K562 (cell line): ENCODE data around the gene ZNF780A. TPM values are rescaled to one million over a fixed set of nuclear protein-coding genes. Genes with fewer than 3 reads are reported as not detected.

Source experiments
- ATF3 ChIP-seq, 2 experiments: fragments of 450-650 bp in 1 of 2; sonication (generic) in 1 of 2; formaldehyde crosslinking in 1 of 2; IDR thresholded peaks in 1 of 2; conservative IDR thresholded peaks in 1 of 2; 2 replicates each; pipeline versions ENCODE4 v1.6.1 to v1.8.1; 2016 to 2023; ENCODE audit warnings: mild to moderate bottlenecking in 2 of 2, moderate library complexity in 2 of 2, inconsistent platforms in 1 of 2, missing genetic modification reagents in 1 of 2
- GTF3C2 ChIP-seq: IDR thresholded peaks from 3 replicates; pipeline ENCODE4 v1.6.1; 2011; ENCODE audit warnings: borderline replicate concordance, mild to moderate bottlenecking, moderate library complexity; ENCODE audit not compliant: insufficient read length; ENCODE audit errors: extremely low read depth
- MYC ChIP-seq, 2 experiments: fragments of 250-450 bp in 1 of 2; sonication (Bioruptor Pico) in 1 of 2; IDR thresholded peaks; 2 replicates each; pipeline versions ENCODE4 v1.5.1 to v1.6.1; 2012 to 2021; ENCODE audit warnings: low read depth in 2 of 2, borderline replicate concordance in 1 of 2, improper control_type of control experiment in 1 of 2, low read length in 1 of 2, mild to moderate bottlenecking in 1 of 2, moderate library complexity in 1 of 2
- PBX2 ChIP-seq, 2 experiments: IDR thresholded peaks in 1 of 2; conservative IDR thresholded peaks in 1 of 2; 2 replicates each; pipeline ENCODE4 v1.6.1; 2016; ENCODE audit warnings: low read depth in 2 of 2, mild to moderate bottlenecking in 1 of 2, missing compliant biosample characterization in 1 of 2, missing genetic modification characterization in 1 of 2, moderate library complexity in 1 of 2
- POLR2AphosphoS2 ChIP-seq: IDR thresholded peaks from 2 replicates; pipeline ENCODE4 v1.6.1; 2012; ENCODE audit warnings: low read length, improper control_type of control experiment
- RBM34 ChIP-seq: fragments of 200-400 bp; formaldehyde crosslinking; IDR thresholded peaks from 2 replicates; pipeline ENCODE4 v1.6.1; 2018; ENCODE audit warnings: low read length, borderline replicate concordance; ENCODE audit not compliant: insufficient read depth
- SPI1 ChIP-seq: IDR thresholded peaks from 2 replicates; pipeline ENCODE4 v1.6.1; 2011; ENCODE audit warnings: low read depth, low read length, control low read depth, borderline replicate concordance
- TAF1 ChIP-seq: IDR thresholded peaks from 2 replicates; pipeline ENCODE4 v1.6.1; 2011; ENCODE audit warnings: mild to moderate bottlenecking, low read length, moderate library complexity; ENCODE audit not compliant: insufficient read depth, control insufficient read depth, severe bottlenecking; ENCODE audit errors: extremely low read depth
- ZFX ChIP-seq: sonication (generic); formaldehyde crosslinking; IDR thresholded peaks from 2 replicates; pipeline ENCODE4 v1.8.0; 2022; ENCODE audit warnings: mild to moderate bottlenecking, missing genetic modification reagents, moderate library complexity
- ZNF239 ChIP-seq: fragments of 250-450 bp; sonication (Bioruptor Pico); IDR thresholded peaks from 2 replicates; pipeline ENCODE4 v1.4.0; 2020; ENCODE audit warnings: mild to moderate bottlenecking
- ZNF324 ChIP-seq: fragments of 250-450 bp; sonication (Bioruptor Pico); IDR thresholded peaks from 2 replicates; pipeline ENCODE4 v1.4.0; 2020; ENCODE audit warnings: mild to moderate bottlenecking
- polyA plus RNA-seq, 8 experiments: library from polyadenylated mRNA; depleted of rRNA in 4 of 8; stranded (reverse) in 5 of 8; unstranded in 3 of 8; fragments of >200 nt; fragmentation: Nextera tagmentation in 2 of 8; fragmentation: Illumina TruSeq in 1 of 8; extraction: Ambion mirVana in 2 of 8; extraction: Trizol in 1 of 8; gene quantifications; 2 replicates each; pipeline versions ENCODE4 v1.2.1 to v1.2.3, GENCODE V29; 2011 to 2014; ENCODE audit warnings: inconsistent platforms in 1 of 8, missing spikeins in 1 of 8
- total RNA-seq, 7 experiments: library from RNA; depleted of rRNA in 6 of 7; stranded (reverse); fragments of >200 nt in 6 of 7; fragmentation: Illumina TruSeq in 2 of 7; extraction: Trizol in 2 of 7; gene quantifications; 2 replicates each; pipeline versions ENCODE4 v1.2.1 to v1.2.3, GENCODE V29; 2011 to 2021; ENCODE audit warnings: low replicate concordance in 1 of 7

The ZNF780A gene
- total and polyA plus RNA-seq, 9 of the 15 experiments (the other 6 are each of a cell fraction or from before 2014, with no cell fraction given): 11.7 to 36.1 (median 25.8) TPM

- TF ChIP-seq TAF1 (peak; percentile 31), ZNF239 (CRISPR knock-in tag) (no peak), SPI1 (peak; percentile 77), RBM34 (no peak), ZNF324 (no peak), PBX2 (CRISPR knock-in tag; IDR thresholded peaks at IDR 0.05; ENCODE audit: low read depth) (peak; percentile 48; the same call in 1 of the 2 replicates), PBX2 (tag; conservative IDR thresholded peaks at IDR 0.05; ENCODE audit: low read depth) (peak; percentile 22; the same call in 1 of the 2 replicates), ATF3 (IDR thresholded peaks at IDR 0.05) (no peak), ATF3 (CRISPR knock-in tag; conservative IDR thresholded peaks at IDR 0.05) (no peak), MYC (IDR thresholded peaks at IDR 0.05; ENCODE audit: low read depth, low read length) (peak; percentile 47; the same call in 1 of the 2 replicates), MYC (CRISPR knock-in tag; IDR thresholded peaks at IDR 0.05; ENCODE audit: borderline replicate concordance, low read depth) (no peak), POLR2AphosphoS2 (peak; percentile 49; the same call in 1 of the 2 replicates), GTF3C2 (no peak), ZFX (CRISPR knock-in tag) (peak; percentile 53)
Observed at GRCh38 chr19:40055832-40056504, 34.8 kb downstream of the ZNF780A start, which contains the start of gene ZNF780B (continued).
